NB4 (cell line): ENCODE measurements around the gene NDUFB4.

Source experiments
- CTCF ChIP-seq: IDR thresholded peaks from one replicate; pipeline ENCODE4 v1.5.1; 2012; ENCODE audit warnings: low read depth, low read length
- TF ChIP-seq, protein P1 (sequence below): IDR thresholded peaks from 2 replicates; pipeline ENCODE4 v1.6.1; 2011; ENCODE audit warnings: low read depth, low read length

DNA sequence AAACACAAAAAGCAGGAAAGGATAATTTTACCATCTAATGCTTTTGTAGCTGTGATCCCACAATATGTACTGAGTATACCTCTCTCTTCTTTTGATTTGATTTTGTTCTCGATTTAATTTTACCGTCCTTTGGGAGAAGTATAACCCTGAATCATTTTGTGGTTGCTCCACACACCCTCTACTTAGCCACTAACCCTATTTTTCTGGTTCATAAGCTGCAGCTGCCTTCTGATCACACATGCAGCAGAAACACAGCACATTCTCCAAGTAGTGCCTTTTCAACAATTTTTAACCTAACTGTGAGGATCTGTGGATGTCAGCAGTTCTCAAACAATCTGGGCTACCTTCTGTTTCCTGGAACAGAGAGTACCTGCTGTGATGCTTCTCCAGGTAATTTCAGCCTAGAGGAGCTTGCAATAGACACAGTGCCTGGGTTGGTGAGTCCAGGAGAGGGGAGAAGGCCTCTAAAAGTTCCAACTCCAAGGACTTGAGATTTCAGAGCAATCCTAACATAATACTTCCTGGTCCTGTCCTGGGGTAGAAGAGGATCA, 45.6 kb downstream of the NDUFB4 start:
- TF ChIP-seq CTCF, result no peak
- TF ChIP-seq, protein P1, sequence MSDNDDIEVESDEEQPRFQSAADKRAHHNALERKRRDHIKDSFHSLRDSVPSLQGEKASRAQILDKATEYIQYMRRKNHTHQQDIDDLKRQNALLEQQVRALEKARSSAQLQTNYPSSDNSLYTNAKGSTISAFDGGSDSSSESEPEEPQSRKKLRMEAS, result no peak
